Trophoblast cell (in vitro differentiated cells and primary cell): ENCODE measurements around the gene PMEPA1.

Experiments used
- DNase-seq, 2 donors: peaks; one replicate each; pipeline ENCODE4 v3.0.0-alpha.2; 2016
- H2AFZ ChIP-seq: 2 replicates; pipeline ENCODE4 v1.6.1; 2013; ENCODE audit warnings: low read length, moderate library complexity, mild to moderate bottlenecking; ENCODE audit not compliant: insufficient read depth, poor library complexity
- H2AK5ac ChIP-seq: 2 replicates; pipeline ENCODE4 v1.6.1; 2013; ENCODE audit warnings: mild to moderate bottlenecking, low read length
- H2BK120ac ChIP-seq: 2 replicates; pipeline ENCODE4 v1.6.1; 2013; ENCODE audit warnings: low read length, mild to moderate bottlenecking, moderate library complexity; ENCODE audit not compliant: insufficient read depth, poor library complexity
- H2BK12ac ChIP-seq: 2 replicates; pipeline ENCODE4 v1.6.1; 2013; ENCODE audit warnings: mild to moderate bottlenecking, low read length, moderate library complexity
- H2BK5ac ChIP-seq: 2 replicates; pipeline ENCODE4 v1.6.1; 2013; ENCODE audit warnings: low read length, low read depth, moderate library complexity, mild to moderate bottlenecking; ENCODE audit not compliant: poor library complexity
- H3K14ac ChIP-seq: 2 replicates; pipeline ENCODE4 v1.6.1; 2013; ENCODE audit warnings: mild to moderate bottlenecking, low read length
- H3K18ac ChIP-seq: 2 replicates; pipeline ENCODE4 v1.6.1; 2013; ENCODE audit warnings: mild to moderate bottlenecking, low read length
- H3K23ac ChIP-seq: 2 replicates; pipeline ENCODE4 v1.6.1; 2013; ENCODE audit warnings: low read length
- H3K27ac ChIP-seq: 2 replicates; pipeline ENCODE4 v1.5.1; 2013; ENCODE audit warnings: low read depth, mild to moderate bottlenecking, inconsistent platforms, low read length, moderate library complexity
- H3K27me3 ChIP-seq: 2 replicates; pipeline ENCODE4 v1.6.1; 2013; ENCODE audit warnings: inconsistent platforms, mild to moderate bottlenecking, low read length, moderate library complexity; ENCODE audit not compliant: insufficient read depth
- H3K36me3 ChIP-seq, 2 experiments: 1 replicate in 1 of 2; 2 replicates in 1 of 2; pipeline ENCODE4 v1.6.1; 2013; ENCODE audit warnings: low read length in 2 of 2, mild to moderate bottlenecking in 2 of 2, moderate library complexity in 1 of 2; ENCODE audit not compliant: insufficient read depth in 2 of 2, control insufficient read depth in 1 of 2
- H3K4ac ChIP-seq: 2 replicates; pipeline ENCODE4 v1.6.1; 2013; ENCODE audit warnings: low read depth, mild to moderate bottlenecking, low read length, moderate library complexity
- H3K4me1 ChIP-seq, 2 experiments: 1 replicate in 1 of 2; 2 replicates in 1 of 2; pipeline ENCODE4 v1.6.1; 2013; ENCODE audit warnings: low read length in 2 of 2, mild to moderate bottlenecking in 2 of 2, moderate library complexity in 1 of 2; ENCODE audit not compliant: insufficient read depth in 2 of 2, control insufficient read depth in 1 of 2
- H3K4me2 ChIP-seq: 2 replicates; pipeline ENCODE4 v1.6.1; 2013; ENCODE audit warnings: inconsistent platforms, mild to moderate bottlenecking, low read length, moderate library complexity
- H3K4me3 ChIP-seq: 2 replicates; pipeline ENCODE4 v1.5.1; 2013; ENCODE audit warnings: mild to moderate bottlenecking, low read depth, low read length, inconsistent platforms
- H3K79me1 ChIP-seq: one replicate; pipeline ENCODE4 v1.6.1; 2013; ENCODE audit warnings: low read length
- H3K79me2 ChIP-seq: 2 replicates; pipeline ENCODE4 v1.6.1; 2013; ENCODE audit warnings: low read length, mild to moderate bottlenecking; ENCODE audit not compliant: control insufficient read depth, insufficient read depth, poor library complexity
- H3K9ac ChIP-seq: 2 replicates; pipeline ENCODE4 v1.6.1; 2013; ENCODE audit warnings: mild to moderate bottlenecking, low read length
- H3K9me3 ChIP-seq: 2 replicates; pipeline ENCODE4 v1.6.1; 2013; ENCODE audit warnings: low read depth, mild to moderate bottlenecking, control low read depth, inconsistent platforms, low read length; ENCODE audit not compliant: insufficient read depth
- H4K12ac ChIP-seq: 2 replicates; pipeline ENCODE4 v1.6.1; 2013; ENCODE audit warnings: low read depth, mild to moderate bottlenecking, low read length, moderate library complexity
- H4K8ac ChIP-seq: 2 replicates; pipeline ENCODE4 v1.6.1; 2013; ENCODE audit warnings: low read depth, mild to moderate bottlenecking, low read length, moderate library complexity
- H4K91ac ChIP-seq: one replicate; pipeline ENCODE4 v1.6.1; 2013; ENCODE audit warnings: low read depth, mild to moderate bottlenecking, low read length, moderate library complexity
- WGBS: extraction: QIAGEN DNeasy Blood & Tissue Kit; methylation state at CpG from one replicate; pipeline ENCODE4 v1.1.7; 2013; ENCODE audit warnings: missing lambda C conversion rate; ENCODE audit not compliant: insufficient read length, insufficient coverage; ENCODE audit errors: extremely low coverage; 5-methylcytosine and 5-hydroxymethylcytosine counted together

PMEPA1 gene

GRCh38 chr20:57742507-57743181 is 32.8 kb upstream of the PMEPA1 start:
- Histone ChIP-seq H2AFZ (no peak overlapping the region), H4K91ac (no peak overlapping the region), H3K27me3 (no peaks in the 10 kb centered on the region), H3K4ac (no peak overlapping the region), H3K36me3 (no peaks in the 10 kb centered on the region), H3K4me2 (no peak overlapping the region), H4K12ac (no peak overlapping the region), H3K79me1 (no peaks in the 10 kb centered on the region), H3K79me2 (no peaks in the 10 kb centered on the region), H4K8ac (no peak overlapping the region), H3K4me1 (peaks cover 0 to 2% of the 10 kb centered on the region in 2 experiments), H2AK5ac (no peak overlapping the region), H3K14ac (no peak overlapping the region), H3K9ac (no peak overlapping the region), H2BK120ac (no peak overlapping the region), H3K4me3 (no peak overlapping the region), H3K9me3 (no peaks in the 10 kb centered on the region), H2BK12ac (no peak overlapping the region), H2BK5ac (no peak overlapping the region), H3K23ac (no peak overlapping the region), H3K27ac (no peak overlapping the region), H3K18ac (no peak overlapping the region)
- DNase-seq: no peak
- no CpG with 5 or more reads among the region's 11 CpGs for WGBS

- no peak overlapping the region for H3K4ac ChIP-seq
- peaks cover 0 to 2% of the 10 kb centered on the region in 2 experiments for H3K4me1 ChIP-seq
- no peaks in the 10 kb centered on the region for H3K27me3 ChIP-seq
- H4K12ac ChIP-seq: no peak overlapping the region
- no peak overlapping the region for H3K18ac ChIP-seq
- no peak overlapping the region for H3K23ac ChIP-seq
- H3K9ac ChIP-seq: no peak overlapping the region
- no peak overlapping the region for H2BK12ac ChIP-seq
- H3K14ac ChIP-seq: no peak overlapping the region
- H3K79me1 ChIP-seq: no peaks in the 10 kb centered on the region
- no peak overlapping the region for H2AFZ ChIP-seq
- no peaks in the 10 kb centered on the region for H3K36me3 ChIP-seq
- H3K4me2 ChIP-seq: no peak overlapping the region
- H2BK5ac ChIP-seq: no peak overlapping the region
- no CpG with 5 or more reads among the region's 2 CpGs for WGBS
- H3K27ac ChIP-seq: no peak overlapping the region
- H4K91ac ChIP-seq: no peak overlapping the region
- H3K9me3 ChIP-seq: peaks cover 3% of the 10 kb centered on the region
- no peaks in the 10 kb centered on the region for H3K79me2 ChIP-seq
- no peak overlapping the region for H4K8ac ChIP-seq
- H2AK5ac ChIP-seq: no peak overlapping the region
- no peak overlapping the region for H3K4me3 ChIP-seq
- no peak for DNase-seq
- H2BK120ac ChIP-seq: no peak overlapping the region
These were observed 28.7 kb upstream of the PMEPA1 start for GRCh38 chr20:57738484-57738883.

DNA sequence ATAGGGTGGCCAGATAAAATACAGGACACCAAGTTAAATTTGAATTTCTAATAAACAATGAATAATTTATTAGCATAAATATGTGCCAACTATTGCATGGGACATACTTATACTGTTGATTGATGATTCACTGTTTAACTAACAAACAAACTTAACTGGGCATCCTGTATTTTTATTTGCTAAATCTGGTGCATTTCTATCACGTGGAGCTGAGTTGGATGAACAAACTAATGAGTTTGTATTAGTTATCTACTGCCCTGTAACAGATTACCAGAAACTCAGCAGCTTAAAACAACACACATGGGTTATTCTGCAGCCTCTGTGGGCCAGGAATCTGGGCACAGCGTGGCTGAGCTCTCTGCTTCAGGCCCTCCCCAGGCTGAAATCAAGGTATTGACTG is 28.2 kb upstream of the PMEPA1 start:
- peaks cover 3% of the 10 kb centered on the region for H3K9me3 ChIP-seq
- H3K79me1 ChIP-seq: no peaks in the 10 kb centered on the region
- H3K4ac ChIP-seq: no peak overlapping the region
- no peak overlapping the region for H2BK5ac ChIP-seq
- H3K4me2 ChIP-seq: no peak overlapping the region
- H3K4me3 ChIP-seq: no peak overlapping the region
- no peak overlapping the region for H4K8ac ChIP-seq
- no peak overlapping the region for H3K18ac ChIP-seq
- H3K4me1 ChIP-seq: peaks cover 0 to 2% of the 10 kb centered on the region in 2 experiments
- no peaks in the 10 kb centered on the region for H3K27me3 ChIP-seq
- no CpG with 5 or more reads among the region's 2 CpGs for WGBS
- no peak overlapping the region for H3K14ac ChIP-seq
- H4K91ac ChIP-seq: no peak overlapping the region
- no peaks in the 10 kb centered on the region for H3K79me2 ChIP-seq
- H2BK12ac ChIP-seq: no peak overlapping the region
- no peak overlapping the region for H3K9ac ChIP-seq
- no peak overlapping the region for H2BK120ac ChIP-seq
- H2AFZ ChIP-seq: no peak overlapping the region
- no peak overlapping the region for H3K27ac ChIP-seq
- no peak overlapping the region for H2AK5ac ChIP-seq
- no peak overlapping the region for H3K23ac ChIP-seq
- no peak overlapping the region for H4K12ac ChIP-seq
- no peaks in the 10 kb centered on the region for H3K36me3 ChIP-seq
- DNase-seq: no peak

DNA sequence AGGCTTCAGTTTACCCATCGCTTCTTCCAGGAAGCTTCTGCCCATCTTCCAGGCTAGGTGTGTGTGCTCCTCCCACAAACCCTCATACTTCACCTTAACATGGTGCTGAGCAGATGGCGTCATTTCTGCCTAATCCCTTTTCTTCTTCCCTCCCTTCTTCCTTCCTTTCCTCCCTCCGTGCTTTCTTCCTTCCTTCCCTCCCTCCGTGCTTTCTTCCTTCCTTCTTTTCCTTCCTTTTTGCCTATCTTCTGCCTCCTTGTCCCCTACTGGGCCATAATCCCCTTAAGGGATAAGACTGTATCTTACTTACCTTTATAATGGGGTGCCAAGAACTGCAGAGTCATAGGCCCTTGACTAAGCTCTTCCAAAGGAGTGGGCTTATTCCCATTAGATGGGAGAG is 27.5 kb upstream of the PMEPA1 start:
- no peak overlapping the region for H3K4me3 ChIP-seq
- no peak overlapping the region for H2BK120ac ChIP-seq
- no peak overlapping the region for H3K9ac ChIP-seq
- no peak overlapping the region for H2AK5ac ChIP-seq
- H2AFZ ChIP-seq: no peak overlapping the region
- H2BK5ac ChIP-seq: no peak overlapping the region
- no peak overlapping the region for H3K18ac ChIP-seq
- peaks cover 3% of the 10 kb centered on the region for H3K9me3 ChIP-seq
- H4K12ac ChIP-seq: no peak overlapping the region
- H3K27me3 ChIP-seq: no peaks in the 10 kb centered on the region
- H4K8ac ChIP-seq: no peak overlapping the region
- no peak overlapping the region for H3K23ac ChIP-seq
- no peaks in the 10 kb centered on the region for H3K79me1 ChIP-seq
- H3K36me3 ChIP-seq: no peaks in the 10 kb centered on the region
- H3K4me1 ChIP-seq: no peaks in the 10 kb centered on the region
- H3K4ac ChIP-seq: no peak overlapping the region
- no peak overlapping the region for H3K4me2 ChIP-seq
- no peak overlapping the region for H4K91ac ChIP-seq
- WGBS: no CpG with 5 or more reads among the region's 4 CpGs
- DNase-seq: no peak
- H2BK12ac ChIP-seq: no peak overlapping the region
- H3K79me2 ChIP-seq: no peaks in the 10 kb centered on the region
- no peak overlapping the region for H3K14ac ChIP-seq
- no peak overlapping the region for H3K27ac ChIP-seq
